Gastrocnemius medialis (tissue), 4 donors: ENCODE results near the gene MYMX. TPM values are rescaled to one million over a fixed set of nuclear protein-coding genes. Genes with fewer than 3 reads are reported as not detected.

Experiments
- ATAC-seq, 2 donors: fragments of 150-250 bp; one replicate each; pipeline ENCODE4 v1.9.1; 2016
- DNase-seq, 2 donors: peaks; one replicate each; pipeline ENCODE4 v3.0.0-alpha.2; 2019
- H3K27ac ChIP-seq, 4 donors: fragments of 200-600 bp; sonication (generic); 1 replicate in 1 of 4; 2 replicates in 3 of 4; pipeline ENCODE4 v1.5.1; 2016 to 2018; ENCODE audit warnings: mild to moderate bottlenecking in 2 of 4, moderate library complexity in 1 of 4
- H3K27me3 ChIP-seq, 3 donors: fragments of 200-600 bp; sonication (generic) in 2 of 3; 1 replicate in 1 of 3; 2 replicates in 2 of 3; pipeline versions ENCODE4 v1.5.1 to v1.6.0; 2016 to 2019; ENCODE audit warnings: mild to moderate bottlenecking in 1 of 3, moderate library complexity in 1 of 3
- H3K36me3 ChIP-seq, 2 donors: fragments of 200-600 bp; sonication (generic) in 1 of 2; one replicate each; pipeline ENCODE4 v1.5.1; 2017 to 2018
- H3K4me1 ChIP-seq, 2 donors: fragments of 200-600 bp; sonication (generic) in 1 of 2; one replicate each; pipeline ENCODE4 v1.5.1; 2016 to 2017; ENCODE audit warnings: mild to moderate bottlenecking in 2 of 2
- H3K4me3 ChIP-seq, 4 donors: fragments of 200-600 bp; sonication (generic) in 3 of 4; 1 replicate in 1 of 4; 2 replicates in 3 of 4; pipeline ENCODE4 v1.5.1; 2016 to 2019; ENCODE audit warnings: mild to moderate bottlenecking in 2 of 4
- H3K9me3 ChIP-seq, 3 donors: fragments of 200-600 bp; sonication (generic) in 2 of 3; 1 replicate in 1 of 3; 2 replicates in 2 of 3; pipeline ENCODE4 v1.5.1; 2016 to 2019
- CTCF ChIP-seq, 5 experiments: fragments of 450-650 bp in 3 of 5; fragments of 200-600 bp in 2 of 5; sonication (generic) in 2 of 5; IDR thresholded peaks in 4 of 5; conservative IDR thresholded peaks in 1 of 5; 1 replicate in 4 of 5; 2 replicates in 1 of 5; pipeline ENCODE4 v1.5.1; 2016 to 2019; ENCODE audit warnings: antibody characterized with exemption in 5 of 5, mild to moderate bottlenecking in 3 of 5, moderate library complexity in 3 of 5
- POLR2A ChIP-seq, 2 donors: fragments of 450-650 bp; IDR thresholded peaks; one replicate each; pipeline ENCODE4 v1.6.1; 2017; ENCODE audit warnings: antibody characterized with exemption in 2 of 2, mild to moderate bottlenecking in 2 of 2, moderate library complexity in 2 of 2
- in situ Hi-C, 4 donors: fragments of 200-750 bp; cut with MboI; loops; one replicate each; pipeline versions ENCODE4 v1.15.0 to v1.8.0; 2017; ENCODE audit warnings: low sequenced_read_pairs in 4 of 4
- intact Hi-C: fragments of 100-400 bp; cut with DNase I; formaldehyde crosslinking; loops from one replicate; pipeline ENCODE4 v1.15.1; 2023; ENCODE audit warnings: low total_unique reads
- total RNA-seq, 4 donors: library from RNA; depleted of rRNA; stranded (reverse); fragments of >200 nt; gene quantifications; one replicate each; pipeline versions ENCODE4 v1.1.0 to v1.2.3, GENCODE V29; 2016

Gene MYMX
- total RNA-seq, 4 donors from 2014 or later, result not detected

- Histone ChIP-seq H3K27me3 (no peaks in the 10 kb centered on the region), H3K27ac (no peak overlapping the region), H3K4me3 (no peak overlapping the region), H3K9me3 (no peaks in the 10 kb centered on the region), H3K36me3 (no peaks in the 10 kb centered on the region), H3K4me1 (peaks cover 0 to 8% of the 10 kb centered on the region in 2 donors)
- DNase-seq, result no peak
- ATAC-seq, result no peak
- intact Hi-C loops, result no loop called here
- in situ Hi-C loops, result no loop called here
- TF ChIP-seq CTCF (IDR thresholded peaks at IDR 0.05 in 4 of 5, conservative IDR thresholded peaks at IDR 0.05 in 1 of 5), result no peak
- no peak for TF ChIP-seq POLR2A (IDR thresholded peaks at IDR 0.05)
These were observed 8.8 kb upstream of the MYMX start for GRCh38 chr6:44207966-44208365.

DNA sequence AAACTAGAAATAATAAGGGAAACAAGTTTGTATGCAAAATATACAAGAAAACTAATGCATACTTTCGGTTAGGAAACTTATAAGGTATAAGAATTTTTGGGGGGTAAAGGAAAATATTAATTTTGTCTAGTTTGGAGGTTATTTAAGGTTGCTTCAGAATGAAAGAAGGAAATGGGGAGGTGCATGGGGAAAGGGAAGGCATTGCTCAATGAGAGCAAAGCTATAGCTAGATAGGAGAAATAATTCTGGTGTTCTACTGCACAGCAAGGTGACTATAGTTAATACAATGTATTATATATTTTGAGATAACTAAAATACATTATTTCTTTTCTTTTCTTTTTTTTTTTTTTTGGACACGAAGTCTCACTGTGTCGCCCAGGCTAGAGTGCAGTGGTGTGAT is 5.4 kb upstream of the MYMX start:
- intact Hi-C loops, result no loop called here
- Histone ChIP-seq H3K9me3 (no peaks in the 10 kb centered on the region), H3K4me3 (no peak overlapping the region), H3K27ac (no peak overlapping the region), H3K27me3 (no peaks in the 10 kb centered on the region), H3K4me1 (peaks cover 0 to 4% of the 10 kb centered on the region in 2 donors), H3K36me3 (no peaks in the 10 kb centered on the region)
- no peak for TF ChIP-seq CTCF (IDR thresholded peaks at IDR 0.05 in 4 of 5, conservative IDR thresholded peaks at IDR 0.05 in 1 of 5)
- no peak for TF ChIP-seq POLR2A (IDR thresholded peaks at IDR 0.05)
- DNase-seq, result no peak
- in situ Hi-C loops, result no loop called here
- no peak for ATAC-seq

DNA sequence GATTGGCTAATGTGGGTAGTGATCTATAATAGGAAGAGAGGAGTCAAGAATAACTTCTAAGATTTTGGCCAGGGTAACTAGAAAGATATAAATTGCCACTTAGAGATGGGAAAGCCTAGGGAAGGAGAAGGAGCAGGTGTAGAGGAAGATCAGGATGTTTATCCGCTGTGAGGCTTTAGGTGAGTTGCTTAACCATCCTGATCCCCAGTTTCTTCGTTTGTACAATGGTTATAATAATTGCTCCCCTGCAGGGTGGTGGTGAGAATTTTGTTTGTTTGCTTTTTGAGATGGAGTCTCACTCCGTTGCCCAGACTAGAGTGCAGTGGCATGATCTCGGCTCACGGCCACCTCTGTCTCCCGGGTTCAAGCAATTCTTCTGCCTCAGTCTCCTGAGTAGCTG is 2.4 kb upstream of the MYMX start:
- Histone ChIP-seq H3K27me3 (no peaks in the 10 kb centered on the region), H3K36me3 (no peaks in the 10 kb centered on the region), H3K4me1 (peaks cover 26 to 28% of the 10 kb centered on the region in 2 donors), H3K9me3 (no peaks in the 10 kb centered on the region), H3K4me3 (no peak overlapping the region), H3K27ac (no peak overlapping the region)
- in situ Hi-C loops, result no loop called here
- no peak for DNase-seq
- no peak for ATAC-seq
- no peak for TF ChIP-seq POLR2A (IDR thresholded peaks at IDR 0.05)
- no peak for TF ChIP-seq CTCF (IDR thresholded peaks at IDR 0.05 in 4 of 5, conservative IDR thresholded peaks at IDR 0.05 in 1 of 5)
- intact Hi-C loops, result no loop called here

DNA sequence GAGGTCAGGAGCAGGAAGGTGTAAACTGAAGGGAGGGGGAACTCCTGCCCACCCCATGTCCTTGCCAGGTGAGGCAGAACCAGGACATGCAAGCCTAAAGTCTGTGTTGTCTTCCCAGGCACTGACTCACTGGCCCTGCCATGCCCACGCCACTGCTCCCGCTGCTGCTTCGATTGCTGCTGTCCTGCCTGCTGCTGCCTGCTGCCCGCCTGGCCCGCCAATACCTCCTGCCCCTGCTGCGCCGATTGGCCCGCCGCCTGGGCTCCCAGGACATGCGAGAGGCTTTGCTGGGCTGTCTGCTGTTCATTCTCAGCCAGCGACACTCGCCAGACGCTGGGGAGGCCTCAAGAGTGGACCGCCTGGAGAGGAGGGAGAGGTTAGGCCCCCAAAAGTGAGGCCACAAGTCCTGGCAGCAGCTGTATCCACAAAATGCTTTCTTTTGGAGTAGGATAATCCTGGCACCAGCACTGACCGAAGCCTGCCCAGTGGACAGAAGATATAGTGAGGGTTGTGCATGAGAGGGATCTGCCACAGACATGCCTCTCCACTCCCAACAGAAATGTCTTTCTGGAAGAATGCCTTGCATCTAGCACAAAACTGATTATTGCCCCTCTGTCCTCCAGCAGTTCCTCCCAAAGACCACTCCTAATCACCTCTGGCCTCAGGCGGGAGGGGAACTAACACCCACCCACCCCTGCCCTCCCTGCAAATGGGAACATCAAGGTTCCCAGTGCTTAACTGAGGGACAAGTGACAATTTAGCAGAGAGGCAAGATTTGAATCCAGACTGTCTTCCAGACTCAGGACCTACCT is 812 bp downstream of the MYMX start:
- H3K36me3 ChIP-seq, result no peaks in the 10 kb centered on the region
- no peak for TF ChIP-seq CTCF (IDR thresholded peaks at IDR 0.05 in 4 of 5, conservative IDR thresholded peaks at IDR 0.05 in 1 of 5)
- TF ChIP-seq POLR2A (IDR thresholded peaks at IDR 0.05), result peak; percentile 61 to 63
- H3K4me3 ChIP-seq, result peak overlapping the region in 1 of 4 donors; percentile 20
- H3K9me3 ChIP-seq, result no peaks in the 10 kb centered on the region
- peak; percentile 51 to 85 for DNase-seq
- intact Hi-C loops (loop anchor here (5.0 kb wide), 1 partner anchor 45 kb away; no protein-coding TSS in a partner anchor), in situ Hi-C loops (no loop called here)
- H3K4me1 ChIP-seq, result peaks cover 46 to 55% of the 10 kb centered on the region in 2 donors
- peak; percentile 16 to 17 for ATAC-seq
- H3K27ac ChIP-seq, result peak overlapping the region; percentile 95 to 99 (median 98)
- no peaks in the 10 kb centered on the region for H3K27me3 ChIP-seq
